NCI-H2107 treated with DMSO at 0.1 percent for 48 hours (cell line): ENCODE data around the gene CELSR2.
"Not testable (repeated sequence)": the region's sequence is repeated elsewhere in the genome, so short reads cannot be mapped to it uniquely, and the experiment has no call there.

Experiments
- DNase-seq: peaks from one replicate; lab custom pipeline; 2025; ENCODE audit not compliant: unreplicated experiment; lab: John Stamatoyannopoulos, UW

The CELSR2 gene, protein sequence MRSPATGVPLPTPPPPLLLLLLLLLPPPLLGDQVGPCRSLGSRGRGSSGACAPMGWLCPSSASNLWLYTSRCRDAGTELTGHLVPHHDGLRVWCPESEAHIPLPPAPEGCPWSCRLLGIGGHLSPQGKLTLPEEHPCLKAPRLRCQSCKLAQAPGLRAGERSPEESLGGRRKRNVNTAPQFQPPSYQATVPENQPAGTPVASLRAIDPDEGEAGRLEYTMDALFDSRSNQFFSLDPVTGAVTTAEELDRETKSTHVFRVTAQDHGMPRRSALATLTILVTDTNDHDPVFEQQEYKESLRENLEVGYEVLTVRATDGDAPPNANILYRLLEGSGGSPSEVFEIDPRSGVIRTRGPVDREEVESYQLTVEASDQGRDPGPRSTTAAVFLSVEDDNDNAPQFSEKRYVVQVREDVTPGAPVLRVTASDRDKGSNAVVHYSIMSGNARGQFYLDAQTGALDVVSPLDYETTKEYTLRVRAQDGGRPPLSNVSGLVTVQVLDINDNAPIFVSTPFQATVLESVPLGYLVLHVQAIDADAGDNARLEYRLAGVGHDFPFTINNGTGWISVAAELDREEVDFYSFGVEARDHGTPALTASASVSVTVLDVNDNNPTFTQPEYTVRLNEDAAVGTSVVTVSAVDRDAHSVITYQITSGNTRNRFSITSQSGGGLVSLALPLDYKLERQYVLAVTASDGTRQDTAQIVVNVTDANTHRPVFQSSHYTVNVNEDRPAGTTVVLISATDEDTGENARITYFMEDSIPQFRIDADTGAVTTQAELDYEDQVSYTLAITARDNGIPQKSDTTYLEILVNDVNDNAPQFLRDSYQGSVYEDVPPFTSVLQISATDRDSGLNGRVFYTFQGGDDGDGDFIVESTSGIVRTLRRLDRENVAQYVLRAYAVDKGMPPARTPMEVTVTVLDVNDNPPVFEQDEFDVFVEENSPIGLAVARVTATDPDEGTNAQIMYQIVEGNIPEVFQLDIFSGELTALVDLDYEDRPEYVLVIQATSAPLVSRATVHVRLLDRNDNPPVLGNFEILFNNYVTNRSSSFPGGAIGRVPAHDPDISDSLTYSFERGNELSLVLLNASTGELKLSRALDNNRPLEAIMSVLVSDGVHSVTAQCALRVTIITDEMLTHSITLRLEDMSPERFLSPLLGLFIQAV (N-terminal part only)

GRCh38 chr1:109248797-109249629, at the start of gene CELSR2:
Gene CELSR2 (plus strand): TSS chr1:109249539. CDS start chr1:109250080, 541 bp downstream.
- no peak for DNase-seq

- DNase-seq: no peak
Observed at GRCh38 chr1:109199710-109200109, 49.6 kb upstream of the CELSR2 start.

GRCh38 chr1:109201123-109201703, 48.1 kb upstream of the CELSR2 start:
- peak; percentile 66 for DNase-seq

- no peak for DNase-seq
Observed at GRCh38 chr1:109204484-109204883, 44.9 kb upstream of the CELSR2 start.

- no peak for DNase-seq
Observed at GRCh38 chr1:109206339-109206738, 43.0 kb upstream of the CELSR2 start.

- DNase-seq: no peak
Observed at GRCh38 chr1:109207467-109208103, 41.8 kb upstream of the CELSR2 start.

DNA sequence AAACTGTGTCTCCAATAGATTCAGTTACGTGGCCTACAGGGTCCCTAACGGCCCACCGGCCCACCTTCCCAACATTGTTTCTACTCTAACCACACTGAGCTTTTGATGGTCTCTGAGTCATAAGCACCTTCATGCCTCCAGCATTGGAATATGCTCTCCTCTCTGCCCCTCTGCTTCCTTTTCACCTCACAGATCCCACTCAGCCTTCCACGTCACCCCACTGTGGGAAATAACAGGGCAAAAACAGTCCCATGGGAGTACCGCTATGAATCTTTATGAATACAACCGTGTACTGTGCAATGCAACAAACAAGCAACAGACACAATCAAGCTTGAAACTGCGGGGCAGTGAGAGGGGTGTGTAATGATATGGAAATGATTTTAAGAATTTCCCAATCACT, 40.9 kb upstream of the CELSR2 start:
- peak; percentile 8 for DNase-seq

GRCh38 chr1:109208836-109209463, 40.4 kb upstream of the CELSR2 start:
- no peak for DNase-seq

DNA sequence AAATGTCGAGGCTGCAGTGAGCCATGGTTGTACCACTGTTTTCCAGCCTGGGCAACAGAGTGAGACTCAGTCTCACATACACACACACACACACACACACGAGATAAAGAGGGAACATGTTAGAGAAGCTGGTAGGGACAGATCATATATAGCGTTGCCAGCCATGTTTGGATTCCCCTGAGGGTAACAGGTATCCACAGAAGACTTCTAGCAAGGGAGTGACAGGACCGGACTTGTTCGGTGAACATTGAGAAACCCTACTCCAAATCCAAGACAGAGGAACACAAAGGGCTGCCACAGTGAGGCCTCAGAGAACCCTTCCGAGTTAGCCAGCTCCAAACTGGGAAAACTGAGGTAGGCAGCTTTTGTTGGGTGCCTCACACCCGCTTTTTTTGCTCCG, 39.3 kb upstream of the CELSR2 start:
- DNase-seq: no peak

GRCh38 chr1:109213345-109213823, 36.0 kb upstream of the CELSR2 start:
- DNase-seq: no peak

DNA sequence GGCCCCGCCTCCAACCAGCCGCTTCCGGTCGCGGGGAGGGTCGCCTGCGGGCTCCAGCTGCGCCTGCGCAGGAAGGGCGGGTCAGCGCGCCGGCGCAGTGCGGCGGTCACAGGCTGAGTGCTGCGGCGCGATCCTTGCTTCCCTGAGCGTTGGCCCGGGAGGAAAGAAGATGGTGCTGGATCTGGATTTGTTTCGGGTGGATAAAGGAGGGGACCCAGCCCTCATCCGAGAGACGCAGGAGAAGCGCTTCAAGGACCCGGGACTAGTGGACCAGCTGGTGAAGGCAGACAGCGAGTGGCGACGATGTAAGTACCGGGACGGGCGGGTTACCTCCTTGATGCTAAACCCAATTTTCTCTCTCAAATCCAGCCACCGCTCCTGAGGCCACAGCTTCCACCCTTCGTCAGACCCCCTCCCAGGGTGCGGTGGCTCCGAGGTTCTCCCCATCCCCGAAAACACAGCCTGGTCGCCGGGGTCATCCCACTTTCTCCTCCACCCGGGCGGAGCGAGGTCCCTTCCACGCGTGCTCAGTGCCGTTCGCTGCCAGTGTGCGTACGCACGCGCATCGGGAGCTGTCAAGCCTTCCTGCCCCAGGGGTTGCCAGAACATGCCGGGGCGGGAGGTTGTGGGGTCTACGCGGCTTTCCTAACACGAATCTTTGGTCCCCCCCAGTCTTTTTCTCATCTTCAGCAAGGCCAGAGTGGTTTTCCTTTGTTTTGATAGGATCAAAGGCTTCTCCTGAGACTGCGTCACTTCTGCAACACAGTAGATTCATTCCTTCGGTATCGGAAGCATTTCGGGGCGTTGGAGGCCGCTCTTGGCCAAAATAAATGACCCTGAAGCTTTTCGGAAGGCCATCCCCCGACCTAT, 35.3 kb upstream of the CELSR2 start, which contains the start of gene SARS1:
TSS of gene SARS1 (plus strand) at position 95 of the 870 bp plus-strand sequence. CDS start at position 170, 75 bp downstream.
- peak; percentile 79 for DNase-seq

DNA sequence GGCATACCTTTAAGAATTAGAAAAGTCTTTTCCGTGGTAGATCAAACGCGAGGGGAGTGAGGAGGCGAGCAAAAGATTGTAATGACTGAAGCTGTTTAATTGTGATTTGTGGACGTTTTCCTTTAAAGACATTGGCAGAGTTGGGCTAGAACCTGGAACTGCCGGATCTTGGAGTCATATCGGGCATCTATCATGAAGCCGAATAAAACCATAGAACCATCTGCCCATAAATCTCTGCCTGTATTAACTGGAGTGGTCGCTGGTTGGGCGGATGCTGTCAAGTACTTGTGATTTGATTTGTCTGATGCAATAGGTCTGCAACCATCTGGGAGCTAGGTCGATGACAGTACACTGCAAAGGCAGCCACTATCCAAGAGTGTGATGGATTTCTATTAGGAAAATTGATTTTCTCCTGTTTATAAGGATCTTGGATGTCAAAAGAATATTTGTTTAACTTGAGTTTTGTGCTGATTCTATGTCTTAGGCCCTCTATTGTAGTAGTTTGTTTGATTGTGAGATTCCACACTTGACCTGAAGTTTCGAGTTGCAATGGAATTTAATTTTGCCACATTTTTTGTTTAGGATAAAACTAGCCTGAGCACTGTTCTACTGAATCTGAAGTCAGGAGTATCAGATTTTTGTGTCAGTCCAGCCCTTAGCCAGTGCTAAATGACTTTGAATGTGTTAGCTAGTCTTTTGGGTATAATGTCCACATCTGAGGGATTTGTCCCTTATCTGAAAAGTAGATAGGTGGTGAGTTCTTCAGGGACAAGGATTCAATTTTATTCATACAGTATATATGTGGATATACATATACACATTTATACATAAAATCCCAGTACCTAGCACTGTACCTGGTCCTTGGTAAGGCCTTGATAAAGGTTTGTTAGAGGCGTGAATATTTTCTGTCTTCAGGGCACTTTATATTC, 34.4 kb upstream of the CELSR2 start:
- peak; percentile 94 for DNase-seq

DNA sequence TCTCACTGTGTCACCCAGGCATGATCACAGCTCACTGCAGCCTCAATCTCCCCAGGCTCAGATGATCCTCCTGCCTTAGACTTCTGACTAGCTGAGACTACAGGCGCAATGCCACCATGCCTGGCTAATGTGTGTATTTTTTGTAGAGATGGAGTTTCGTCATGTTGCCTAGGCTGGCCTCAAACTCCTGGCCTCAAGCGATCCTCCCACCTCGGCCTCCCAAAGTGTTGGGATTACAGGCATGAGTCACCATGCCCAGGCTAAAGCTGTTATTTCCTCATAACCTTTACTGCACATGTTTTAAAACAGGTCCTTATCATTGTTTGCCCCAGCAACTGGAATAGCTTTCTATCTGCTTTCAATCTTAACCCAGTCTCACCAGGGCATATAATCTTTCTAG, 32.7 kb upstream of the CELSR2 start:
- DNase-seq: no peak

DNA sequence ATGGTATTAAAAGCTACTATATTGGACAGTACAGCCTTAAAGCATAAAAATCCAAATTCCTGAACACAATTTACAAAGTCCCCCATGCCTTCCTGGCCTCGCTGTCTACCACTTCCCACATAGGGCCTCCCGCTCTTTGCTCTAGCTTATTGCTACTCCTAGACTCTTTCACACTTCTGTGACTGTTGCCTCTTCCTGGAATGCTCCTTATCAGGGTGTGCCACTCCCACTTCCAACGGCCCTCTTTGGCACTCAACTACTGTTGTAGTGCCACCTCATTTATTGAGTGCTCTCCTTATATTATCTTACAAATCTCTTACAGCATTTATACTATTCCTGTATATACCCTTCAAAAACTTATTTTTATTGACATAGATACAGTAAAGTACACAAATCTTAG, 30.8 kb upstream of the CELSR2 start:
- DNase-seq: no peak

GRCh38 chr1:109221201-109221600, 28.1 kb upstream of the CELSR2 start:
- not testable (repeated sequence) for DNase-seq

DNA sequence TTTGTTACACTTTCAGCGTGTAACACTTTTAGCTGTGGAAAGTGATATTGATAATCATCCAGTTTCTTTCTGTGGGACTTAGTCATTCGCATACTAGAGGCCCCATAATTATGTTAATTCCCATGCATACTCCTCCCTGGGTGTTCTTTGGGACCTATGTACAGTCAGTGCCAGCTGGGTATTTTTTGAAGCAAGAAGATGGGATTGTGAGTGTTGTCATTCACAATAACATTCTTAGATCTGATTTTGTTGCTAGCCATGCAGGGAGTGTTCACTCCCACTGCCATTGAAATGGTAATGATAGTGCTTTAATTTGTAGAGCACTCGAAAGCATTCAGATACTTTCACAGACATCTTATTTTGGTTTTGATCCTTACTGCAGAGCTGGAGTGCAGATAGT, 24.0 kb upstream of the CELSR2 start:
- no peak for DNase-seq
